Glutamatergic neuron (in vitro differentiated cells): ENCODE measurements around the gene FILIP1L. TPM values are rescaled to one million over a fixed set of nuclear protein-coding genes. Genes with fewer than 3 reads are reported as not detected.

Source experiments
- DNase-seq: peaks from one replicate; pipeline ENCODE4 v3.0.0; 2022
- H3K27ac Mint-ChIP-seq: one replicate; pipeline ENCODE4 v1.8.0; 2020; ENCODE audit warnings: mild to moderate bottlenecking, mixed read lengths, inconsistent platforms; ENCODE audit not compliant: unreplicated experiment
- H3K27me3 Mint-ChIP-seq: one replicate; pipeline ENCODE4 v1.8.0; 2020; ENCODE audit warnings: mild to moderate bottlenecking, moderate library complexity, mixed read lengths, inconsistent platforms; ENCODE audit not compliant: unreplicated experiment
- H3K36me3 Mint-ChIP-seq: one replicate; pipeline ENCODE4 v1.8.0; 2020; ENCODE audit warnings: mild to moderate bottlenecking, mixed read lengths, inconsistent platforms; ENCODE audit not compliant: unreplicated experiment
- H3K4me1 Mint-ChIP-seq: one replicate; pipeline ENCODE4 v1.8.0; 2020; ENCODE audit warnings: mild to moderate bottlenecking, low read depth, mixed read lengths, inconsistent platforms; ENCODE audit not compliant: unreplicated experiment
- H3K4me3 Mint-ChIP-seq: one replicate; pipeline ENCODE4 v1.8.0; 2020; ENCODE audit warnings: mild to moderate bottlenecking, mixed read lengths, inconsistent platforms; ENCODE audit not compliant: unreplicated experiment
- H3K9me3 Mint-ChIP-seq: one replicate; pipeline ENCODE4 v1.8.0; 2020; ENCODE audit warnings: mild to moderate bottlenecking, moderate library complexity, mixed read lengths, inconsistent platforms; ENCODE audit not compliant: unreplicated experiment
- CTCF ChIP-seq: fragments of 200-600 bp; sonication (generic); IDR thresholded peaks from one replicate; pipeline ENCODE4 v1.5.0; 2021; ENCODE audit not compliant: partially characterized antibody, unreplicated experiment
- total RNA-seq: library from RNA; stranded (reverse); fragmentation: NEBNext Ultra II Directional; extraction: Animal tissue kit (Norgen Biotek cat#: 25700); gene quantifications from one replicate; pipeline ENCODE4 v1.2.1, GENCODE V29; 2021; ENCODE audit not compliant: unreplicated experiment

Gene FILIP1L
- total RNA-seq, 1 donor from 2014 or later, result 4.3 TPM

GRCh38 chr3:100127792-100128191 is 13.5 kb upstream of the FILIP1L start:
- H3K9me3 Mint-ChIP-seq, result no peaks in the 10 kb centered on the region
- H3K36me3 Mint-ChIP-seq, result no peaks in the 10 kb centered on the region
- no peak for DNase-seq
- H3K4me1 Mint-ChIP-seq, result peaks cover 11% of the 10 kb centered on the region
- H3K27me3 Mint-ChIP-seq, result no peaks in the 10 kb centered on the region
- H3K27ac Mint-ChIP-seq, result no peak overlapping the region
- H3K4me3 Mint-ChIP-seq, result no peak overlapping the region
- TF ChIP-seq CTCF, result no peak

- Mint-ChIP-seq H3K9me3 (no peaks in the 10 kb centered on the region), H3K27ac (peak overlapping the region; percentile 13), H3K36me3 (no peaks in the 10 kb centered on the region), H3K4me3 (no peak overlapping the region), H3K4me1 (peaks cover 11% of the 10 kb centered on the region), H3K27me3 (no peaks in the 10 kb centered on the region)
- TF ChIP-seq CTCF, result no peak
- no peak for DNase-seq
These were observed 11.0 kb upstream of the FILIP1L start for GRCh38 chr3:100125161-100125938.

GRCh38 chr3:100124201-100124761 is 10.0 kb upstream of the FILIP1L start:
- Mint-ChIP-seq H3K27me3 (no peaks in the 10 kb centered on the region), H3K9me3 (no peaks in the 10 kb centered on the region), H3K27ac (no peak overlapping the region), H3K4me1 (peaks cover 11% of the 10 kb centered on the region), H3K4me3 (no peak overlapping the region), H3K36me3 (no peaks in the 10 kb centered on the region)
- no peak for DNase-seq
- TF ChIP-seq CTCF, result no peak

GRCh38 chr3:100123112-100123511 is 8.8 kb upstream of the FILIP1L start:
- no peak overlapping the region for H3K27ac Mint-ChIP-seq
- H3K9me3 Mint-ChIP-seq, result no peaks in the 10 kb centered on the region
- H3K4me1 Mint-ChIP-seq, result peaks cover 11% of the 10 kb centered on the region
- no peaks in the 10 kb centered on the region for H3K27me3 Mint-ChIP-seq
- no peak overlapping the region for H3K4me3 Mint-ChIP-seq
- no peak for TF ChIP-seq CTCF
- no peaks in the 10 kb centered on the region for H3K36me3 Mint-ChIP-seq
- DNase-seq, result no peak

- no peak overlapping the region for H3K4me3 Mint-ChIP-seq
- H3K9me3 Mint-ChIP-seq, result no peaks in the 10 kb centered on the region
- no peak overlapping the region for H3K27ac Mint-ChIP-seq
- DNase-seq, result no peak
- no peak for TF ChIP-seq CTCF
- no peaks in the 10 kb centered on the region for H3K36me3 Mint-ChIP-seq
- H3K27me3 Mint-ChIP-seq, result no peaks in the 10 kb centered on the region
- H3K4me1 Mint-ChIP-seq, result peaks cover 11% of the 10 kb centered on the region
These were observed 8.0 kb upstream of the FILIP1L start for GRCh38 chr3:100122321-100122720.
